Heart left ventricle (tissue), 16 donors: ENCODE measurements around the gene PGAM4. TPM values are rescaled to one million over a fixed set of nuclear protein-coding genes. Genes with fewer than 3 reads are reported as not detected.

Source experiments
- ATAC-seq, 4 donors: fragments of 200-7000 bp; cut with Tn5 transposase; one replicate each; pipeline ENCODE4 v1.9.1; 2020 to 2022; ENCODE audit warnings: moderate library complexity in 4 of 4, mild to moderate bottlenecking in 3 of 4, moderate number of reproducible peaks in 1 of 4
- DNase-seq, 5 donors: peaks; one replicate each; pipeline ENCODE4 v3.0.0-alpha.2; 2020
- H3K27ac ChIP-seq, 12 donors: fragments of 200-600 bp; sonication (generic) in 4 of 12; one replicate each; pipeline versions ENCODE4 v1.5.0 to v1.8.0; 2016 to 2022; ENCODE audit warnings: mild to moderate bottlenecking in 2 of 12
- H3K27me3 ChIP-seq, 9 donors: fragments of 200-600 bp; sonication (generic) in 2 of 9; one replicate each; pipeline versions ENCODE4 v1.5.1 to v1.8.0; 2016 to 2022; ENCODE audit warnings: mild to moderate bottlenecking in 3 of 9
- H3K36me3 ChIP-seq, 9 donors: fragments of 200-600 bp; sonication (generic) in 2 of 9; one replicate each; pipeline versions ENCODE4 v1.5.0 to v1.8.0; 2018 to 2022; ENCODE audit warnings: mild to moderate bottlenecking in 2 of 9
- H3K4me1 ChIP-seq, 12 donors: fragments of 200-600 bp; sonication (generic) in 4 of 12; one replicate each; pipeline versions ENCODE4 v1.5.0 to v1.8.0; 2016 to 2022; ENCODE audit warnings: mild to moderate bottlenecking in 3 of 12
- H3K4me3 ChIP-seq, 12 donors: fragments of 200-600 bp; sonication (generic) in 4 of 12; one replicate each; pipeline versions ENCODE4 v1.5.0 to v1.8.0; 2017 to 2022; ENCODE audit warnings: mild to moderate bottlenecking in 9 of 12, moderate library complexity in 4 of 12
- H3K9me3 ChIP-seq, 12 donors: fragments of 200-600 bp; sonication (generic) in 4 of 12; one replicate each; pipeline versions ENCODE4 v1.5.0 to v1.8.0; 2016 to 2022; ENCODE audit warnings: mild to moderate bottlenecking in 1 of 12
- CTCF ChIP-seq, 12 donors: fragments of 200-600 bp; sonication (generic) in 4 of 12; IDR thresholded peaks; one replicate each; pipeline versions ENCODE4 v1.5.0 to v1.8.0; 2018 to 2022; ENCODE audit warnings: antibody characterized with exemption in 12 of 12, mild to moderate bottlenecking in 5 of 12
- POLR2A ChIP-seq, 2 donors: fragments of 450-650 bp; IDR thresholded peaks; one replicate each; pipeline ENCODE4 v1.6.1; 2017; ENCODE audit warnings: antibody characterized with exemption in 2 of 2, mild to moderate bottlenecking in 2 of 2, moderate library complexity in 2 of 2
- WGBS, 4 donors: extraction: QIAGEN DNeasy Blood & Tissue Kit in 2 of 4; methylation state at CpG; one replicate each; pipeline versions ENCODE4 v1.1.5 to v1.1.7; 2013 to 2018; 5-methylcytosine and 5-hydroxymethylcytosine counted together
- intact Hi-C, 10 donors: fragments of 100-400 bp; cut with DNase I; formaldehyde crosslinking; loops; one replicate each; pipeline versions ENCODE4 v1.11.1 to v1.14.2; 2022
- polyA plus RNA-seq, 2 donors: library from polyadenylated mRNA; stranded (reverse); fragments of 200-250 nt; gene quantifications; one replicate each; pipeline ENCODE4 v1.2.3, GENCODE V29; 2013
- total RNA-seq, 9 donors: library from RNA; depleted of rRNA in 2 of 9; stranded (reverse); fragments of >200 nt in 2 of 9; fragmentation: NEBNext Ultra II Directional in 3 of 9; extraction: Animal tissue kit (Norgen Biotek cat#: 25700) in 3 of 9; gene quantifications; one replicate each; pipeline versions ENCODE4 v1.1.0 to v1.2.4, GENCODE V29; 2016 to 2023
- donor health status: ischemic (EF 13 %, LVEDD 7.1; RV severe dilation, severe dysfunction).
- donor health status: healthy with polysubstance abuse.
- donor health status: DM: no; HTN: yes; CAD: no.
- donor health status: DM: no; HTN: no; CAD: no.
- donor health status: ischemic (EF 25% LVEDD 6.9; RV normal size, moderate dysfunction).
- donor health status: ischemic (EF 25% LVEDD 5.7; RV mildly dilated, moderate dysfunction).
- donor health status: healthy.
- donor health status: DM: yes; HTN: yes; CAD: no.
- donor health status: ischemic (EF 35%, LVEDD 5.7; RV mildly dilated, moderate dysfunction).
- donor health status: nonischemic (EF 11% LVEDD 7.7; RV severe dilation, severe dysfunction).
- donor health status: DM: yes; HTN: yes; CAD: no.
- donor health status: PGD.
- donor health status: ischemic (EF 29% LVEDD 5.4; RV normal size, mild dysfunction).
- donor health status: nonischemic (EF 23%, LVEDD 6.1; RV moderate dilation, normal function).

Gene PGAM4
- total and polyA plus RNA-seq, 11 donors: 0.19 TPM; not detected in 10

GRCh38 chrX:77935886-77936285, 33.6 kb downstream of the PGAM4 start:
- Histone ChIP-seq H3K36me3 (no peaks in the 10 kb centered on the region), H3K9me3 (no peaks in the 10 kb centered on the region), H3K27ac (no peak overlapping the region), H3K27me3 (no peaks in the 10 kb centered on the region), H3K4me3 (no peak overlapping the region), H3K4me1 (no peaks in the 10 kb centered on the region)
- DNase-seq: no peak
- no peak for TF ChIP-seq CTCF (IDR thresholded peaks at IDR 0.05)
- no peak for TF ChIP-seq POLR2A (IDR thresholded peaks at IDR 0.05)
- WGBS, 4 donors: 51 to 92% (median 82%) methylated on average over 1 of the region's 1 CpG
- ATAC-seq: no peak
- intact Hi-C loops: no loop called here

DNA sequence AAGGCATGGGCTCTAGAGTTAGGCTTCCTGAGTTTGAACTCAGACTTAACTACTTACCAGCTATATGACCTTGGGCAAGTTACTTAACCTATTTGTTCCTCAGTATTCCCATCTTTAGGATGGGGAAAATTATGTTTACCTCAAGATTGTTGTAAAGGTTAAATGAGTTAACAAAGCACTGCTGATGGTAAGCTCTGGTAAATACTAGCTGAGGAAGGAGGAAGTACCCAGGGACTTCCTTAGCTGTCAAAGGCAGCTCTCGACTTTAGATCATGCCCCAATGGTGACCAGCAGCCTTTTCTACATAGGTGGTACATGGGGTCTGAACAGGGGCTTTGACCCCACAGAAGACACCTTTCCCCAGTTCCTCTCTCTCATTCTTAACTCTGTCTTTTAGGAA, 38.9 kb downstream of the PGAM4 start:
- DNase-seq (no peak), ATAC-seq (no peak)
- Histone ChIP-seq H3K36me3 (no peaks in the 10 kb centered on the region), H3K9me3 (no peaks in the 10 kb centered on the region), H3K27ac (no peak overlapping the region), H3K4me3 (no peak overlapping the region), H3K27me3 (no peaks in the 10 kb centered on the region), H3K4me1 (no peaks in the 10 kb centered on the region)
- WGBS, 4 donors: 32 to 91% (median 83%) methylated on average over 1 of the region's 1 CpG
- TF ChIP-seq CTCF (IDR thresholded peaks at IDR 0.05) (no peak), POLR2A (IDR thresholded peaks at IDR 0.05) (no peak)
- intact Hi-C loops: no loop called here

- Histone ChIP-seq H3K9me3 (peaks cover 0 to under 1% (median 0%) of the 10 kb centered on the region in 12 donors), H3K27me3 (no peaks in the 10 kb centered on the region), H3K27ac (no peak overlapping the region), H3K4me1 (no peaks in the 10 kb centered on the region), H3K36me3 (no peaks in the 10 kb centered on the region), H3K4me3 (no peak overlapping the region)
- no peak for DNase-seq
- ATAC-seq: no peak
- 41 to 62% (median 57%) methylated on average over 3 of the region's 3 CpGs for WGBS, 4 donors
- intact Hi-C loops: no loop called here
- TF ChIP-seq POLR2A (IDR thresholded peaks at IDR 0.05): no peak
- TF ChIP-seq CTCF (IDR thresholded peaks at IDR 0.05): no peak
Observed at GRCh38 chrX:77925764-77926163, 43.7 kb downstream of the PGAM4 start.

DNA sequence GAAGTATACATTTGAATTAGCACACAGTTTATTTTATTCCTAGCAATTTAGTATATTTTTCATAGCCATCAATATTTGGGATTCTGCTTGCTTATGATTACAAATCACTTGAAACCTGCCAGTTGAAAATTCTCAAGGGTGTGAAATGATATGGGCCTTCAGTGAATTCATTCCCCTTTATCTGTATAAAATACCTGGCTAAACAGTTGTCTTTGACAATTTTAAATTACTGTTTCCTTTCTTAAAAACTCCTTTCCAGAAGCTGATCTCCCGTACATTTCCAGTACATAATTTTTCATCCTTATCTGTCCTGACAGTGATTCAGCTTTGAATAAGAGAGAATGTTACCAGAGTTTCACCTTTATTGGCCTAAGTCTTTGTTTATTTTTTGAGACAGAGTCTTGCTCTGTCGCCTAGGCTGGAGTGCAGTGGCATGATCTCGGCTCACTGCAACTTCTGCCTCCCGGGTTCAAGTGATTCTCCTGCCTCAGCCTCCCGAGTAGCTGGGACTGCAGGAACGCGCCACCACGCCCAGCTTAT, 45.0 kb downstream of the PGAM4 start:
- intact Hi-C loops: no loop called here
- Histone ChIP-seq H3K4me1 (no peaks in the 10 kb centered on the region), H3K36me3 (no peaks in the 10 kb centered on the region), H3K27ac (no peak overlapping the region), H3K9me3 (peaks cover 0 to 5% (median 0%) of the 10 kb centered on the region in 12 donors), H3K4me3 (no peak overlapping the region), H3K27me3 (no peaks in the 10 kb centered on the region)
- TF ChIP-seq CTCF (IDR thresholded peaks at IDR 0.05) (no peak), POLR2A (IDR thresholded peaks at IDR 0.05) (no peak)
- ATAC-seq: no peak
- WGBS, 4 donors: 80 to 95% (median 88%) methylated on average over 8 of the region's 8 CpGs
- no peak for DNase-seq
